B cell (primary cell): ENCODE results near the gene KLHL15. TPM values are rescaled to one million over a fixed set of nuclear protein-coding genes. Genes with fewer than 3 reads are reported as not detected.

ENCODE experiments used
- ATAC-seq: fragments of 200-7000 bp; cut with Tn5 transposase; one replicate; pipeline ENCODE4 v1.10.0; 2021; ENCODE audit warnings: low read depth, mild to moderate bottlenecking, moderate number of reproducible peaks, moderate library complexity
- CTCF ChIA-PET: fragments of 350-600 bp; sonication (Branson Sonifier 250); formaldehyde crosslinking; loops from one replicate; lab custom pipeline; 2021; ENCODE audit warnings: antibody characterized with exemption, inconsistent platforms; lab: Charles Lee
- POLR2A ChIA-PET: fragments of 350-600 bp; sonication (Branson Sonifier 250); formaldehyde crosslinking; loops from one replicate; lab custom pipeline; 2021; ENCODE audit warnings: antibody characterized with exemption; lab: Charles Lee
- DNase-seq: peaks from one replicate; pipeline ENCODE4 v3.0.0; 2013
- H2AFZ ChIP-seq: 2 replicates; pipeline ENCODE4 v1.6.1; 2012; ENCODE audit warnings: mild to moderate bottlenecking, low read depth, low read length; ENCODE audit not compliant: insufficient read depth, poor library complexity, severe bottlenecking
- H3K27ac ChIP-seq, 2 donors: 1 replicate in 1 of 2; 2 replicates in 1 of 2; pipeline ENCODE4 v1.5.1; 2012 to 2013; ENCODE audit warnings: low read length in 2 of 2, mild to moderate bottlenecking in 2 of 2, moderate library complexity in 1 of 2
- H3K27me3 ChIP-seq, 4 experiments: fragments of 200-600 bp in 1 of 4; sonication (generic) in 1 of 4; replicated peaks in 1 of 4; 1 replicate in 2 of 4; 2 replicates in 2 of 4; pipeline versions ENCODE4 v1.6.1 to v1.7.0; 2013 to 2016; ENCODE audit warnings: low read length in 3 of 4, mild to moderate bottlenecking in 2 of 4, mixed read lengths in 1 of 4, moderate library complexity in 1 of 4; ENCODE audit not compliant: insufficient read depth in 4 of 4, control insufficient read depth in 3 of 4; ENCODE audit errors: control extremely low read depth in 1 of 4
- H3K36me3 ChIP-seq, 2 experiments: replicated peaks in 1 of 2; 1 replicate in 1 of 2; 2 replicates in 1 of 2; pipeline versions ENCODE4 v1.6.1 to v1.7.1; 2013; ENCODE audit warnings: low read length in 1 of 2; ENCODE audit not compliant: insufficient read depth in 2 of 2, control insufficient read depth in 1 of 2; ENCODE audit errors: control extremely low read depth in 1 of 2, extremely low read depth in 1 of 2
- H3K4me1 ChIP-seq, 2 donors: fragments of 200-600 bp in 1 of 2; sonication (generic) in 1 of 2; 1 replicate in 1 of 2; 2 replicates in 1 of 2; pipeline versions ENCODE4 v1.5.1 to v1.6.1; 2013 to 2017; ENCODE audit warnings: low read length in 2 of 2; ENCODE audit not compliant: control insufficient read depth in 2 of 2, insufficient read depth in 2 of 2
- H3K4me2 ChIP-seq: replicated peaks from 2 replicates; pipeline ENCODE3; 2012; ENCODE audit warnings: mild to moderate bottlenecking, low read depth, low read length; ENCODE audit not compliant: poor library complexity, severe bottlenecking
- H3K4me3 ChIP-seq, 5 experiments: fragments of 200-600 bp in 1 of 5; sonication (generic) in 1 of 5; 1 replicate in 3 of 5; 2 replicates in 2 of 5; pipeline versions ENCODE4 v1.5.1 to v1.7.0; 2011 to 2016; ENCODE audit warnings: low read length in 4 of 5, mild to moderate bottlenecking in 4 of 5, low read depth in 2 of 5, control low read depth in 1 of 5, moderate library complexity in 1 of 5; ENCODE audit not compliant: insufficient read depth in 1 of 5; ENCODE audit errors: control extremely low read depth in 1 of 5, extremely low read depth in 1 of 5
- H3K79me2 ChIP-seq: fragments of 200-600 bp; sonication (generic); one replicate; pipeline ENCODE4 v1.6.0; 2016; ENCODE audit warnings: low read length; ENCODE audit not compliant: control insufficient read depth, insufficient read depth
- H3K9ac ChIP-seq: fragments of 200-600 bp; sonication (generic); 2 replicates; pipeline ENCODE4 v1.6.1; 2017; ENCODE audit warnings: mild to moderate bottlenecking, low read length, moderate library complexity
- H3K9me3 ChIP-seq, 3 donors: one replicate each; pipeline versions ENCODE4 v1.6.1 to v1.7.1; 2013; ENCODE audit warnings: low read length in 2 of 3; ENCODE audit not compliant: control insufficient read depth in 2 of 3, insufficient read depth in 1 of 3; ENCODE audit errors: control extremely low read depth in 1 of 3
- H4K20me1 ChIP-seq: 2 replicates; pipeline ENCODE4 v1.6.0; 2012; ENCODE audit warnings: mild to moderate bottlenecking, low read length; ENCODE audit not compliant: insufficient read depth, control insufficient read depth, poor library complexity, severe bottlenecking
- H3K27ac Mint-ChIP-seq: one replicate; pipeline ENCODE4 v1.8.0; 2021; ENCODE audit warnings: mixed read lengths
- H3K27me3 Mint-ChIP-seq: one replicate; pipeline ENCODE4 v1.8.0; 2021; ENCODE audit warnings: mixed read lengths
- H3K4me1 Mint-ChIP-seq: one replicate; pipeline ENCODE4 v1.8.0; 2021; ENCODE audit warnings: mixed read lengths
- H3K4me3 Mint-ChIP-seq: one replicate; pipeline ENCODE4 v1.8.0; 2021; ENCODE audit warnings: mixed read lengths
- H3K9me3 Mint-ChIP-seq: one replicate; pipeline ENCODE4 v1.8.0; 2022; ENCODE audit warnings: mixed read lengths; ENCODE audit not compliant: insufficient read depth
- CTCF ChIP-seq: fragments of 200-600 bp; IDR thresholded peaks from one replicate; pipeline ENCODE4 v1.8.0; 2022; ENCODE audit warnings: antibody characterized with exemption, mild to moderate bottlenecking
- EZH2 ChIP-seq: IDR thresholded peaks from 2 replicates; pipeline ENCODE4 v1.6.1; 2012; ENCODE audit warnings: borderline replicate concordance, low read depth, mild to moderate bottlenecking, moderate library complexity, low read length; ENCODE audit not compliant: insufficient read depth, poor library complexity, severe bottlenecking
- WGBS: methylation state at CpG from one replicate; pipeline ENCODE4 v1.1.5; 2013; ENCODE audit warnings: missing lambda C conversion rate; ENCODE audit not compliant: insufficient coverage; 5-methylcytosine and 5-hydroxymethylcytosine counted together
- intact Hi-C: fragments of 100-400 bp; cut with micrococcal nuclease; formaldehyde crosslinking; loops from one replicate; pipeline ENCODE4 v1.10.0; 2022
- polyA plus RNA-seq: library from polyadenylated mRNA; depleted of rRNA; stranded (reverse); fragments of >200 nt; gene quantifications from 2 replicates; pipeline ENCODE4 v1.2.3, GENCODE V29; 2012
- total RNA-seq, 2 donors: library from RNA; stranded (reverse); fragments of 120-200 nt in 1 of 2; gene quantifications; 1 replicate in 1 of 2; 2 replicates in 1 of 2; pipeline versions ENCODE4 v1.2.3 to v1.2.4, GENCODE V29; 2013 to 2022

Gene KLHL15
- total and polyA plus RNA-seq, 2 donors (not counting 1 experiment from before 2014, with no cell fraction given): 5.4 to 8.2 TPM

- no peaks in the 10 kb centered on the region for H3K36me3 ChIP-seq
- H3K4me1 Mint-ChIP-seq: peaks cover 10% of the 10 kb centered on the region
- intact Hi-C loops: loop anchor here (1.0 kb wide), 1 partner anchor 44 kb away; the partner anchor contains the start of gene CXorf58
- H2AFZ ChIP-seq: peak overlapping the region; percentile 74
- peak overlapping the region; percentile 67 for H3K4me2 ChIP-seq
- no CpG with 5 or more reads among the region's 3 CpGs for WGBS
- POLR2A ChIA-PET: interaction anchor here (0.6 kb wide), 1 partner anchor 45 kb away, joined by 4 read pairs; no protein-coding TSS in a partner anchor
- no peak for DNase-seq
- no peak for ATAC-seq
- H3K27ac ChIP-seq: peak overlapping the region in 1 of 2 donors; percentile 76
- H3K4me3 ChIP-seq: no peak overlapping the region
- no peaks in the 10 kb centered on the region for H3K79me2 ChIP-seq
- no peak overlapping the region for H3K9ac ChIP-seq
- H3K9me3 ChIP-seq: no peaks in the 10 kb centered on the region
- no peak overlapping the region for H3K4me3 Mint-ChIP-seq
- H3K9me3 Mint-ChIP-seq: no peaks in the 10 kb centered on the region
- H4K20me1 ChIP-seq: no peaks in the 10 kb centered on the region
- no peak overlapping the region for H3K27ac Mint-ChIP-seq
- no peaks in the 10 kb centered on the region for H3K27me3 ChIP-seq
- peaks cover 6 to 17% of the 10 kb centered on the region in 2 donors for H3K4me1 ChIP-seq
- CTCF ChIA-PET: interaction anchor here (1.1 to 1.5 kb wide), 3 partner anchors 30 to 74 kb away, joined by 3 to 4 read pairs (median 3); no protein-coding TSS in a partner anchor
- no peaks in the 10 kb centered on the region for H3K27me3 Mint-ChIP-seq
- TF ChIP-seq EZH2 (no peak), CTCF (no peak)
Measured at GRCh38 chrX:23952391-23952790, 74.6 kb downstream of the KLHL15 start.

- H3K4me1 Mint-ChIP-seq: no peaks in the 10 kb centered on the region
- intact Hi-C loops: no loop called here
- CTCF ChIA-PET: no interaction called here
Measured at GRCh38 chrX:23945206-23945605, 81.8 kb downstream of the KLHL15 start.

More at GRCh38 chrX:23945206-23945605, 81.8 kb downstream of the KLHL15 start:
- no peak overlapping the region for H3K4me3 Mint-ChIP-seq
- no peaks in the 10 kb centered on the region for H3K4me1 ChIP-seq
- H3K27ac Mint-ChIP-seq: no peak overlapping the region
- TF ChIP-seq CTCF (no peak), EZH2 (no peak)
- WGBS: no CpG with 5 or more reads among the region's 1 CpG
- no peaks in the 10 kb centered on the region for H3K27me3 Mint-ChIP-seq
- no peak overlapping the region for H3K4me2 ChIP-seq
- no peak overlapping the region for H3K27ac ChIP-seq
- POLR2A ChIA-PET: no interaction called here
- no peak overlapping the region for H2AFZ ChIP-seq
- H3K27me3 ChIP-seq: no peaks in the 10 kb centered on the region
- no peaks in the 10 kb centered on the region for H3K36me3 ChIP-seq
- H3K9ac ChIP-seq: no peak overlapping the region
- ATAC-seq: no peak
- no peaks in the 10 kb centered on the region for H3K79me2 ChIP-seq
- H3K9me3 Mint-ChIP-seq: no peaks in the 10 kb centered on the region
- no peaks in the 10 kb centered on the region for H4K20me1 ChIP-seq
- H3K4me3 ChIP-seq: no peak overlapping the region
- DNase-seq: no peak
- H3K9me3 ChIP-seq: no peaks in the 10 kb centered on the region
